IPS DF 6.9 (cell line): ENCODE results near the gene NPEPL1.

Experiments
- DNase-seq: peaks from one replicate; pipeline ENCODE4 v3.0.0-alpha.2; 2013; ENCODE audit warnings: low read depth, low spot score
- H3K27ac ChIP-seq: one replicate; pipeline ENCODE4 v1.5.1; 2013; ENCODE audit warnings: low read length, control low read depth
- H3K27me3 ChIP-seq: 2 replicates; pipeline ENCODE4 v1.6.1; 2013; ENCODE audit warnings: mild to moderate bottlenecking, low read length; ENCODE audit not compliant: control insufficient read depth, insufficient read depth
- H3K36me3 ChIP-seq: 2 replicates; pipeline ENCODE4 v1.6.1; 2013; ENCODE audit warnings: low read length; ENCODE audit not compliant: control insufficient read depth, insufficient read depth
- H3K4me1 ChIP-seq: 2 replicates; pipeline ENCODE4 v1.6.1; 2013; ENCODE audit warnings: low read length; ENCODE audit not compliant: control insufficient read depth, insufficient read depth
- H3K4me3 ChIP-seq: 2 replicates; pipeline ENCODE4 v1.5.1; 2013; ENCODE audit warnings: mild to moderate bottlenecking, low read length
- H3K9me3 ChIP-seq: 2 replicates; pipeline ENCODE4 v1.6.1; 2013; ENCODE audit warnings: low read length, inconsistent platforms; ENCODE audit not compliant: control insufficient read depth, insufficient read depth
- whole genome bisulfite sequencing: extraction: QIAGEN DNeasy Blood & Tissue Kit; methylation state at CpG from one replicate; pipeline ENCODE4 v1.1.7; 2013; ENCODE audit warnings: mixed read lengths, missing lambda C conversion rate; ENCODE audit not compliant: insufficient read length, insufficient coverage; 5-methylcytosine and 5-hydroxymethylcytosine counted together

Gene NPEPL1

DNA sequence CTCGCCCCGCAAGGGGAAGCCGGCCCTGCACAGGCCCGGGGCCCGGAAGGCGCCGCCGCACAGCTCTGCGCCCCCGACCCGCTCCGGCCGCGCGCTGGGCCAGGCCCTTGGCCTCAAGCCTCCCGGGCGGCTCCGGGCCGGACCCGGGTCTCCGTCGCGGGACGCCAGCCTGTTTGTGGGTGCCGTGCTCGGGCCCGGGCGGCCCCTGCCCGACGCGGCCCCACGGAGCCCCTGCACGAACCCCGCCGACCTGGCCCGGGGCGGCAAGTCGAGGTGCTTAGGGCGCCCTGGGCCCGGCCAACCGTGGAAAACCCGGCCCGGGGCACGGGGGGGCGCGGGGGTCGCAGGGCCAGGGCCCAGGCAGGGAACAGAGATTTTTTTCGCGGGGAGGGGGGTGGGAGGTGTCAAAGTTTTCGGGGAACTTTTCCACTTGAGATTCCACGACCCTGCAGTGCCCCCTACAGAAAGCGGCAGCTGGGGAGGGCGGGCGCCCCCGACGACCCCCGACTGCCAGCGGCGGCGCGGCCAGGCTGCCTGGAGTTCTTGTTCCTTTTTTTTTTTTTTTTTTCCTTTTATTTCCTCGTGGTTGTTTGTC lies 42.3 kb upstream of the NPEPL1 start:
- H3K27me3 ChIP-seq: no peaks in the 10 kb centered on the region
- no peaks in the 10 kb centered on the region for H3K36me3 ChIP-seq
- peak overlapping the region; percentile 37; the same call in 1 of the 2 replicates for H3K4me3 ChIP-seq
- no peaks in the 10 kb centered on the region for H3K4me1 ChIP-seq
- DNase-seq: no peak
- no CpG with 5 or more reads among the region's 62 CpGs for WGBS
- no peaks in the 10 kb centered on the region for H3K9me3 ChIP-seq
- H3K27ac ChIP-seq: no peak overlapping the region

DNA sequence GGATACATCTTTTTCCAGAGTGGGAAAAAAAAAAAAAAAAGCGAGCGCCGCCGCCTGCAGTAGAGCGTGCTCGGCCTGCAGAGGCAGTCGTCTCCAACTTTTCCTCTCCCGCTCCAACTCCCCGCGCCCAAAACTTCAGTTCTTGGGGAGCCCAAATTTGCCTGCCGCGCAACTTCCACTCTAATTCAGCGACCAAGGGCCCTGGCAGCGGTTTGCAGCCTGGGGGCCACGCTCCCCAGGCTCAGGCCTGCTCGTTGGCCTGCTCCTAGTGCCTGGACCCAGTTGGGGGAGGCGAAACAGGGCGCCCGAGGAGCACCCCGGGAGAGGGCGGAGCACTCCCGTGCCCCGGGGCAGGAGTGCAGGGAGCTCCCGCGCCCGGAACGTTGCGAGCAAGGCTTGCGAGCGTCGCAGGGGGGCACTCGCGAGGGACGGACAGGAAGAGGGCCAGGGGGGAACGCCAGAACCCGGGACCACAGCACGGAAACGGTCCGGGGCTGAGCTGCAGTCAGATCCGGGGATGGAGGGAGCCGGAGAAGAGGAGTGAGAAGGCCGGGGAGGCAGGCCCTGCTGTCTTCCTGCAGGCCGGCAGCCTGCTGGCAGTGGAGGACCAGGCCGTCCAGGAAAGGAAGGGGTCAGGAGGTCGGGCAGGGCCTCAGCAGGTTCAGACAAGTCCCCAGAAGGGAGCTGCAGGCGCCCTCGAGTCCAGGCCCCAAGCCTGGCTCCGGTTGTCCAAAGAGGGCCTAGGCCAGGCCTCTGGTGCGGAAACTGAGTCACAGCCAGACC lies 41.6 kb upstream of the NPEPL1 start, which contains the start of gene STX16:
Gene STX16 (plus strand): TSS at position 508 of the 783 bp plus-strand sequence. CDS start 724 bp downstream, outside the sequence.
- H3K36me3 ChIP-seq: no peaks in the 10 kb centered on the region
- no peaks in the 10 kb centered on the region for H3K4me1 ChIP-seq
- peak; percentile 77 for DNase-seq
- WGBS: no CpG with 5 or more reads among the region's 49 CpGs
- peak within 1 kb of the TSS; percentile 61 for H3K4me3 ChIP-seq
- no peaks in the 10 kb centered on the region for H3K27me3 ChIP-seq
- H3K9me3 ChIP-seq: no peaks in the 10 kb centered on the region
- no peak within 1 kb of the TSS for H3K27ac ChIP-seq

DNA sequence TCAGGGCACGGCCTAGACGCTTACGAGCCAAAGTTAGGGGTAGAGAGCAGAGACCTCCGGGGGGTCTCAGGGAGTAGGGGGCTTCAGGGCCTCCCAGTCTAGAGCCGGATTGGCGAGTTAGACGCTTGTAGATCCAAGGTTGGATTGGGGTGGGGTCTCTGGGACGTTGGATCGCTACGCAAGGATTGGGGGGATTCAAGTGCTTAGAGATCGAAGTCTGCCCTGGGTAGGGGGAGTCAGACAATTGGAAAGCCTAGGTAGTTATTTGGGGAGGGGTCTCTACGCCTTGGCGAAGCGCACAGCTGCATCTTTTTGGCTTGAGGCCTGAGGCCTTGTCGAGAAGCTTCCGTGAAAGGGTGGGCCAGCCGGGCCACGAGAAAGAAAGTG lies 41.0 kb upstream of the NPEPL1 start:
- H3K27me3 ChIP-seq: no peaks in the 10 kb centered on the region
- H3K4me3 ChIP-seq: peak overlapping the region; percentile 61
- no peaks in the 10 kb centered on the region for H3K9me3 ChIP-seq
- H3K36me3 ChIP-seq: no peaks in the 10 kb centered on the region
- H3K27ac ChIP-seq: no peak overlapping the region
- DNase-seq: no peak
- H3K4me1 ChIP-seq: no peaks in the 10 kb centered on the region
- WGBS: no CpG with 5 or more reads among the region's 18 CpGs

DNA sequence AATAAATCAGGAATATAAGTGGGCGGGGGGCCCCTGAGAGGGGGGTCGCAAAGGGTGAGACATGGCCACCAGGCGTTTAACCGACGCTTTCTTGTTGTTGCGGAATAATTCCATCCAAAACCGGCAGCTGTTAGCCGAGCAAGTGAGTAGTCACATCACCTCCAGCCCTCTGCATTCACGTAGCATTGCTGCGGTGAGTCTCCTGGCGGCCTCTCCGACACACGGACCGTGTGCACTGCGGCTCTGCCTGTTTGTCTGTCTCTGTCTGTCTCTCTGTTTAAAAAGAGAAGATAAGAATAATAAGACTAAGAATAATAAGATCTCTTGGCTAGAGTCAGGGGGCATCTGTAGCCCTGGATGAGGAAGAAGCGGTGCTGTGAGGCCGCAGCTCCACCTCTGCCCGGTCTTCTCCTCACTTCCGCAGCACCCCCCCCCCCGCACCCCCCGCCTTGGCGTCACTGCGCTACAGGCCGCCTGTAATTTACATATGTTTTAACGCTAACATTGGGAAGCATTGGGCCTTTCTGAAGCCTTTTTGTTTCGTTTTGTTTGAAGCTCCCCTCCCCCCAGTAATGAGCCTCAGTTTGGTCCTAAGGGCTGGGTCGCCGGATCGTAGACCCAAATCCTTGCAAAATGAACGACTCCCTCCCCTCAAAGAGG lies 40.5 kb upstream of the NPEPL1 start:
- H3K9me3 ChIP-seq: no peaks in the 10 kb centered on the region
- H3K4me3 ChIP-seq: peak overlapping the region; percentile 61; the same call in 1 of the 2 replicates
- peak overlapping the region; percentile 40 for H3K27ac ChIP-seq
- no peaks in the 10 kb centered on the region for H3K36me3 ChIP-seq
- peak; percentile 72 for DNase-seq
- no peaks in the 10 kb centered on the region for H3K27me3 ChIP-seq
- no peaks in the 10 kb centered on the region for H3K4me1 ChIP-seq
- WGBS: no CpG with 5 or more reads among the region's 30 CpGs

DNA sequence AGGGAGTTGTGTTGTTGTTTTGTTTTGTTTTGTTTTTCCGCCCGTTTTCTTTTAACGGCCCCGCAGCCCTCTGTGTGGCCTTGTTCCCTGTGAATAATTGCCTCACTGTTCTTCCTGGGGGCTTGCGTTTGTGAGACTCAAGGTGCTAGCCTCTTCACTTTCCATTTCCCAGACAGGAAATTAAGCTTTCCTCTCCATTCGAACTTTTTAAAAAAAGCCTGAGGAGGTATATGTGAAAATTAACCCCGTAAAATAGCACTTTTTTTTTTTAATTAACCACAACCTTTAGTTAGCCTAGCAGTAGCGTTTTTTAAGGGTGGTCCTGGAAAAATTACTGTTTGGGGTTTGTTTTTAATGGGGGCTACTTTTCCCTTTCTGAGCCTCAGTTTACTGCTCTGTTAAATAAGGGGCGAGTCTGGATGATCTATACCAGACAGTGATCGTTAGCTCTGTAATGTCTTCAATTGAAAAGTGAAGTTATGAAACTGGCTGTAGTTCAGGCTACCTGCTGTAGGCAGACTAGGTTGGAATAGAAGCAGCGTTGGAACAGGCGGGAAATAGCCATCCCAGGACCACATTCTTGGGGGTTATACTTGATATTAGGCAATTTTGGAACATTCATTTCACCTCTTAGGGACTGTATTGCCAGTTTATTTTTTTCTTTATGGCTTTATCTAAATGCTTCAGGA lies 39.9 kb upstream of the NPEPL1 start:
- Histone ChIP-seq H3K9me3 (no peaks in the 10 kb centered on the region), H3K27ac (peak overlapping the region; percentile 40), H3K27me3 (no peaks in the 10 kb centered on the region), H3K4me3 (peak overlapping the region; percentile 61; the same call in 1 of the 2 replicates), H3K4me1 (no peaks in the 10 kb centered on the region), H3K36me3 (no peaks in the 10 kb centered on the region)
- DNase-seq: no peak
- no CpG with 5 or more reads among the region's 12 CpGs for WGBS

DNA sequence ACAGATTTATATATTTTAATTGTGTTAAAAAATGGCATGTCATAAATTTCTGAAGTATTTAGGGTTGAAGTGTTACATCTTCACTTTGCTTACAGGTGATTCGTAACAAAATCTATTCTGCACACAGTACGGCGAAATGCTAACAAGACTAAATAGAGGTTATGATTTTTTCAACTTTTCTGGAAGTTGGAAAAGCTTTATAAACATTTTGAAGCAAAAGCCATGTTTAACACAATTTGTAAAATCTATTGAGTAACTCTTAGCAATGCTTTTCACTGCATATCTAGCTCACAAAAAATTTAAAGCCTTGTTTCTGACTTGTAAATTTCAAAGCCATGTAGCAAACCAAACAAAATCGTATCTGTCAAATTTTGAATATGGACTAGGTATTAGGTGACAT lies 38.3 kb upstream of the NPEPL1 start:
- H3K4me1 ChIP-seq: no peaks in the 10 kb centered on the region

DNA sequence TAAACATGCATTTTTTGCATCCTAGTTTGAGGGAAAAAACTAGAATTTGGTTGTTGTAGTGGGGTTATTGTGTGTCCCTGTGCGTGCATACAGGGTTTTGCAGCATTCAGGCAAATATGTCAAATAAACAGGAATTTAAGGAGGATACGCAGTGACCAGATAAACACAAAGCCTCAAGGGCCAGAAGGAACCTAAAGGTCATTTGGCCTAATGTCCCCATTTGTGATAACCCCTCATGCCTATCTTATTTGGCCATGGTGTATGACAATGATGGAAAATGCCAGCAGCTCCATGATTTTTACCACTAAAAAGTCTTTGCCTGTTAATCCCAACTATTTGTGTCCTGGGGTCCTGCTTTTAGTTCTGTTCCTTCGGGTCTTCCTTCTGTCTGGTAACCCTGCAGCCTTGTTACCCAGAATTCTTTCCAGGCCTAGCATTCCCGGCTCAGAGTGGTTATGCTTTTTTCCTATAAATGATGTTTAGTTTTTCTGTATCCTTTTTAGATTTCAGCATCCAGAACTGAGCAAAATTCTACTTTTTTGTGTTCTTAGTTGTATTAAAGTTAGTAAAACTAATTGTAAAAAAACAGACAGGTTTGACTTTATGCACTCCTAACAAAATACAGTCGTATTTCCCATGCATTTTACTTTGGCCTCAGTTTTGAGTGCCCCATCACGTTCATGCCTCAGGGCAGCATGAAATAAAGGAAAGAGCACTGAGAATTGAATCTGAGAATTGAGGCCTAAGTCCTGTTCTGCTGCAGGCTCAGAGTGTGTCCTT lies 37.1 kb upstream of the NPEPL1 start:
- H3K36me3 ChIP-seq: no peaks in the 10 kb centered on the region
- H3K27me3 ChIP-seq: no peaks in the 10 kb centered on the region
- H3K27ac ChIP-seq: no peak overlapping the region
- no peak for DNase-seq
- no peaks in the 10 kb centered on the region for H3K4me1 ChIP-seq
- no CpG with 5 or more reads among the region's 6 CpGs for WGBS
- H3K4me3 ChIP-seq: no peak overlapping the region
- no peaks in the 10 kb centered on the region for H3K9me3 ChIP-seq

More for the DNA sequence above, 38.3 kb upstream of the NPEPL1 start:
- Histone ChIP-seq H3K27me3 (no peaks in the 10 kb centered on the region), H3K36me3 (no peaks in the 10 kb centered on the region), H3K9me3 (no peaks in the 10 kb centered on the region), H3K4me3 (no peak overlapping the region), H3K27ac (no peak overlapping the region)
- DNase-seq: no peak
- no CpG with 5 or more reads among the region's 4 CpGs for WGBS

DNA sequence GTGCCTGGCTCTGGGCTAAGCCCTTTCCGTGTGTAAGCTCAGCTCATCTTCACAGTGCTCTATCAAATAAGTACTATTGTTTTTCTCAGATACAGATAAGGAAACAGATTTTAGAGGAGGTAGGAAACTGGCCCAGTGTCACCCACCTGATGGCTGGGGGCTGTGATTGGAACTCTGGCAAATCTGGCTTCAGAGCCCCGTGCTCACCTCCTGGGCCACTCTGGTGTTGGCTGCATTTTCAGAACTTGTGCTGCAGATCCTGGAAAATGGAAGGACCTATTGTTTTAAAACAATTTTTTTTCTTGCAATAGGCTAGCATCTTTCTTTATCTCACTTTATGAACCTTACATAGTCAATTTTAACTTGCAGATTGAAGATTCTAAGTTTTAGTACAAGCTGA lies 35.8 kb upstream of the NPEPL1 start:
- Histone ChIP-seq H3K4me1 (no peaks in the 10 kb centered on the region), H3K27ac (no peak overlapping the region), H3K9me3 (no peaks in the 10 kb centered on the region), H3K4me3 (no peak overlapping the region), H3K27me3 (no peaks in the 10 kb centered on the region), H3K36me3 (no peaks in the 10 kb centered on the region)
- no peak for DNase-seq
- WGBS: no CpG with 5 or more reads among the region's 2 CpGs

DNA sequence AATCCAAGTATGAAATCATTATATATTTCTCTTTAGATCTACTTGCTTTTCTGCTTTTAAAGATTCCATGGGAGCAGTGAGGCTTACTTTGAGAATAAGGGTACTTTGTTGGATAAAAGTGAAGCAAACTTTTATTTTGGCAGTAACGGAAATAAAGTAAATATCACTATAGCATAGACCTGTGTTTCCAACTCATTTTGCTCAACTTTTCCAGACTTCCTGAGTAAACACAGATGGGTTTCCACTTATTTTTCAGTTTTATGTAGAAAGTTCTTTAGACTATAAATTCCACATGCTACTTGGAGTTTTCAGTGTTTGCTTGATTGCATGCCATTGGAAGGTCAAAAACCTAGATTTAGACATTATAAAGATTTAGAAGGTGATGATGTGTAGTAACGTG lies 35.3 kb upstream of the NPEPL1 start:
- H3K4me1 ChIP-seq: no peaks in the 10 kb centered on the region

More for the DNA sequence above, 35.3 kb upstream of the NPEPL1 start:
- Histone ChIP-seq H3K27ac (no peak overlapping the region), H3K9me3 (no peaks in the 10 kb centered on the region), H3K4me3 (no peak overlapping the region), H3K27me3 (no peaks in the 10 kb centered on the region), H3K36me3 (no peaks in the 10 kb centered on the region)
- no peak for DNase-seq
- 100% methylated on average over 1 of the region's 2 CpGs for WGBS
